Kidney epithelial cell (primary cell): Measurements from ENCODE around the gene ARID3A. TPM values are rescaled to one million over a fixed set of nuclear protein-coding genes. Genes with fewer than 3 reads are reported as not detected.

Experiments used
- DNase-seq: peaks from one replicate; pipeline ENCODE4 v3.0.0-alpha.2; 2010; ENCODE audit warnings: low read depth
- H3K27me3 ChIP-seq: 2 replicates; pipeline ENCODE4 v1.6.0; 2011; ENCODE audit warnings: low read length; ENCODE audit not compliant: control insufficient read depth, insufficient read depth
- H3K36me3 ChIP-seq: 2 replicates; pipeline ENCODE4 v1.5.1; 2011; ENCODE audit warnings: low read length; ENCODE audit not compliant: control insufficient read depth, insufficient read depth
- H3K4me3 ChIP-seq: 2 replicates; pipeline ENCODE4 v1.5.1; 2011; ENCODE audit warnings: low read depth, mild to moderate bottlenecking, control low read depth, low read length
- total RNA-seq: library from RNA; depleted of rRNA; stranded (reverse); fragments of >200 nt; gene quantifications from 2 replicates; pipeline ENCODE4 v1.2.3, GENCODE V29; 2015
- TF ChIP-seq, protein P1 (sequence below): IDR thresholded peaks from 2 replicates; pipeline ENCODE4 v1.5.1; 2011; ENCODE audit warnings: mild to moderate bottlenecking, moderate library complexity, low read length, control low read depth, inconsistent platforms; ENCODE audit not compliant: insufficient read depth, poor library complexity, severe bottlenecking

The ARID3A gene
- total RNA-seq, 1 donor from 2014 or later = 27.4 TPM

DNA sequence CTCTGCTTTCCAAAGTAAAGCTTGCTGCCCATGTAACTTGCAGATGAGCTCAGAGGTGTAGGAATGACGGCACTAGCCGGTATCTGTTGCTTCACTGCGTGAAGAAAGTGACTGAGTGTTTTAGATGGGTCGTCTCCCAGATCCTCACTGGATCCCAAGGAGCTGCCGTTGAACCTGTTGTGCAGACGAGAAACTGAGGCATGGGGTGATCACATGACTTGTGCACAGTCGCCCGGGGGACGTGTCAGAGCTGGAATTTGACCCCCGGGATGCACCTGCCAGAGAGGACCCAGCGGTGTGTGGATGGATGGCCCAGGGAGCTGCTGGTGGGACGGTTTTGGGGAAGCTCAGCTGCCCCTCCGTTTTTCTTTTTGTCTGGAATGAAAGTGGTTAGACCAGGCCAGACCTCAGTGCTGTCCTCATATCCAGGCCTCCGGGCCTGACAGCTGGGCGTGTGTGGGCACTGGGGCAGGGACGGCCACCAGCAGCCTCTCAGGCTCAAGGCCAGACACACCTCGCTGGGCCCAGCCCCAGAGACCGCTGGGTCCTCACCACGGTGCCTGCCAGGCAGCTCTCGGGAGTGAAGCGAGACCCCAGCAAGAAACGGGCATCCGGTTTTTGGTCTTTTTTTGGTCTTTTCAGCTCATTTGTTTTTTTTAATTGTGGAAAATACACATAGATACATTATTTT, 12.5 kb downstream of the ARID3A start:
- Histone ChIP-seq H3K4me3 (no peak overlapping the region), H3K27me3 (no peaks in the 10 kb centered on the region), H3K36me3 (no peaks in the 10 kb centered on the region)
- TF ChIP-seq, protein P1, sequence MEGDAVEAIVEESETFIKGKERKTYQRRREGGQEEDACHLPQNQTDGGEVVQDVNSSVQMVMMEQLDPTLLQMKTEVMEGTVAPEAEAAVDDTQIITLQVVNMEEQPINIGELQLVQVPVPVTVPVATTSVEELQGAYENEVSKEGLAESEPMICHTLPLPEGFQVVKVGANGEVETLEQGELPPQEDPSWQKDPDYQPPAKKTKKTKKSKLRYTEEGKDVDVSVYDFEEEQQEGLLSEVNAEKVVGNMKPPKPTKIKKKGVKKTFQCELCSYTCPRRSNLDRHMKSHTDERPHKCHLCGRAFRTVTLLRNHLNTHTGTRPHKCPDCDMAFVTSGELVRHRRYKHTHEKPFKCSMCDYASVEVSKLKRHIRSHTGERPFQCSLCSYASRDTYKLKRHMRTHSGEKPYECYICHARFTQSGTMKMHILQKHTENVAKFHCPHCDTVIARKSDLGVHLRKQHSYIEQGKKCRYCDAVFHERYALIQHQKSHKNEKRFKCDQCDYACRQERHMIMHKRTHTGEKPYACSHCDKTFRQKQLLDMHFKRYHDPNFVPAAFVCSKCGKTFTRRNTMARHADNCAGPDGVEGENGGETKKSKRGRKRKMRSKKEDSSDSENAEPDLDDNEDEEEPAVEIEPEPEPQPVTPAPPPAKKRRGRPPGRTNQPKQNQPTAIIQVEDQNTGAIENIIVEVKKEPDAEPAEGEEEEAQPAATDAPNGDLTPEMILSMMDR = no peak
- DNase-seq = no peak

DNA sequence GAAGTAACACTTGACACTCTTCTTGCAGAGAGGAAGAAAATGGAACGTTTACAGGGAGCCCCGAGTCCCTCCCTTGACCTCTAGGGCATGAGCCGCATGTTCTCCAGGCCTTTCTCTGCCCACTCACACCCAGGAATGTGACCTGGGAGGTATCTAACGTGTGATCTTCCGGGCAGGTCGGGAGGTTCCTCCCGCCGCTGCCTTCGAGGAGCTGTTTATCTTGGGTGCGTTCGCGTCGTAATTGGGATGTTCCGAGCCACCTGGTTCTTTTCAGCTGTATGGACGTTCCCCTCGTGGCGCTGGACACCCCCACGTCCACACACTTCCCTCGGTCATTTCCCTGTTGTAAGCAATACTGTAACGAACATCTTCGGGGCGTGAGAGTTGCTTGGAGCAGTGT, 13.6 kb downstream of the ARID3A start:
- H3K27me3 ChIP-seq = no peaks in the 10 kb centered on the region
- no peak for DNase-seq
- no peak overlapping the region for H3K4me3 ChIP-seq
- no peaks in the 10 kb centered on the region for H3K36me3 ChIP-seq
- TF ChIP-seq, protein P1 = no peak

DNA sequence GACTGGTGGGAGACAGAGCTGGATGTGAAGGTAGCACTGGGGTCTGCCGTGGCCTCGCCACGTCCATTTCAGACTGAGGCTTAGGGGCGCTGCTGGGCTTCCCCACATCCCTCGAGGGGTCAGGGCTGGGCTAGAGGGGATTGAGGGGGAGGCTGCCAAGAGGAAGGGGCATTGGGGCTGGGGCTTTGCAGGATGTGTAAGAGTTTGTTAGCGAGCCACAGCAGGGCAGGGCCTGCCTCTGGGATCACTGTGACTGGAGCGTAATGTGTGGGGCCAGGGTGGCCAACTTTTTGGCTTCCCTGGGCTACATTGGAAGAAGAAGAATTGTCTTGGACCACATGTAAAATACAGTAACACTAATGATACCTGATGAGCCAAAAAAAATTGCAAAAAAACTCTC, 14.1 kb downstream of the ARID3A start:
- TF ChIP-seq, protein P1 = no peak
- Histone ChIP-seq H3K4me3 (no peak overlapping the region), H3K27me3 (no peaks in the 10 kb centered on the region), H3K36me3 (no peaks in the 10 kb centered on the region)
- DNase-seq = no peak

DNA sequence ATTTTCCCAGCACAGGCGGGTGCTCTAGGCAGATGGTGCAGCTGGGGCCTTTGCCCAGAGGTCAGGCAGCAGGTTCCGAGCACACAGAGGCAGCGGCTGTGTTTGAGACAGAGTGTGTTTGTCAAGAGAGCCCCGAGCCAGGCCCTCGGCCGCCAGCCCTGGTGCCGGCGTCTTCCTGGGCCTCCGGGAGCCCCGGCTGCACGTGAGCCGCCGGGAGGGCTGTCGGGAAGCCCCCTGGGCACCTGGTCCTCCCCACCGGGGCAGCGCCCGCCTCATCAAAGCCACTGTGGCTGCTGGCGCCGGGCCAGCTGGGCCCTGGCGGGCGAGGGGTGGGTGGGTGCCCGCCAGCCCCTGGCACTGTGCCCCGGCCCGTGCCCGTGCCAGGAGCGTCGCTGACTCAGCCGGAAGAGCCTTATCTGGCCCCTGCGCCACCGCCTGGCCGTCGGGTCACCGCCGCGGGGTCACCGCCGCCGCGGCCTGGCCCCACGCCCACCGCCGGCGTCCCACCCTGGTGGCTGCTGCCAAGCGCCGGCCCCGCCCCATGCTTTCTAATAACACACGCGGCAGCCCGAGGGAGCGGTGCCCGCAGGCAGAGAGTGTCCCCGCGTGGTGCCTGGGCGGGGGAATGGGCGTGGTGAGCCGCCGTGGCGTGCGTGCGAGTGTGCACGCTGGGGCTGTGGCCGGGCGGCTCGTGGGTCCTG, 14.9 kb downstream of the ARID3A start:
- Histone ChIP-seq H3K27me3 (no peaks in the 10 kb centered on the region), H3K4me3 (no peak overlapping the region), H3K36me3 (no peaks in the 10 kb centered on the region)
- TF ChIP-seq, protein P1 = no peak
- DNase-seq = no peak

DNA sequence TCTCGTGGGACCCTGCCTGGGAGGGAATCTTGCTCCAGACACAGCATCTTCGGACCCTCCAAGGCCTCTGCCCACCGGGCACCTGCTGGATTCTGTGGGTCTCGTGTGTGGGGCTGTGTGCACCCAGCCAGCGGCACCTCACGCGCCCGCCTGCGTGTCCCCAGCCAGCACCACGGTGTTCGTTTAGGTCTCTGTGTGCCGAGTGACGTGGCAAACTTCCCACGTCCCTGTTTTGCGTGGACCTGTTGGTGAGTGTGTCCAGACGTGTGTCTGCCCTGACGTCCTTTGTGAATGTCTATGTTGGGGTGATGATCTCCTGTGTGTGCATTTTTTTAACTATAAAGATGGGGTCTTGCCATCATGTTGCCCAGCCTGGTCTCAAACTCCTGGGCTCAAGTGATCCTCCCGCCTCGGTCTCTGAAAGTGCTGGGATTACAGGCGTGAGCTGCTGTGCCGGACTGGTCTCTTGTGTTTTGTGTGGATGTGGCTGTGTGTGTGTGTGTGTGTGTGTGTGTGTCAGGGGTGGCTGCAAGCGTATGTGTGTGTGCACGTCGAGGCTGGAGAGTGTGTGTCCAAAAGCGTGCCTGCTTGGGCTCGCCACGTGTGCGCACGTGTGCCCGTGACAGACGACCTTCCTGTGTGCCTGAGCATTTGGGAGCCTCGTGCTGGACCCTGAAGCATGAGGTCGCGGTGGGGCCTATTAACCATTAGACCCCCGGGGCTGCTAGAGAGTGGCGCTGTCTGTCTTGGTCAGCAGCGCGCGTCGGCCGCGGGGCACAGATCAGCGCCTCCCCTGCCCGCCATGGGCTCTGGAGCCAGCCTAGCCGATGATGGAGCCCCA, 15.7 kb downstream of the ARID3A start:
- no peak for DNase-seq
- H3K4me3 ChIP-seq = no peak overlapping the region
- TF ChIP-seq, protein P1 = no peak
- no peaks in the 10 kb centered on the region for H3K27me3 ChIP-seq
- H3K36me3 ChIP-seq = no peaks in the 10 kb centered on the region
